Neural progenitor cell (in vitro differentiated cells): ENCODE data around the gene KRTDAP.

Experiments
- EZH2phosphoT487 ChIP-seq: fragments of 200-600 bp; sonication (generic); IDR thresholded peaks from 2 replicates; pipeline ENCODE4 v1.6.1; 2017; ENCODE audit warnings: antibody characterized with exemption
- TF ChIP-seq, protein P1 (sequence below): fragments of 200-600 bp; sonication (generic); IDR thresholded peaks from 2 replicates; pipeline ENCODE4 v1.5.1; 2017; ENCODE audit warnings: antibody characterized with exemption, mild to moderate bottlenecking

DNA sequence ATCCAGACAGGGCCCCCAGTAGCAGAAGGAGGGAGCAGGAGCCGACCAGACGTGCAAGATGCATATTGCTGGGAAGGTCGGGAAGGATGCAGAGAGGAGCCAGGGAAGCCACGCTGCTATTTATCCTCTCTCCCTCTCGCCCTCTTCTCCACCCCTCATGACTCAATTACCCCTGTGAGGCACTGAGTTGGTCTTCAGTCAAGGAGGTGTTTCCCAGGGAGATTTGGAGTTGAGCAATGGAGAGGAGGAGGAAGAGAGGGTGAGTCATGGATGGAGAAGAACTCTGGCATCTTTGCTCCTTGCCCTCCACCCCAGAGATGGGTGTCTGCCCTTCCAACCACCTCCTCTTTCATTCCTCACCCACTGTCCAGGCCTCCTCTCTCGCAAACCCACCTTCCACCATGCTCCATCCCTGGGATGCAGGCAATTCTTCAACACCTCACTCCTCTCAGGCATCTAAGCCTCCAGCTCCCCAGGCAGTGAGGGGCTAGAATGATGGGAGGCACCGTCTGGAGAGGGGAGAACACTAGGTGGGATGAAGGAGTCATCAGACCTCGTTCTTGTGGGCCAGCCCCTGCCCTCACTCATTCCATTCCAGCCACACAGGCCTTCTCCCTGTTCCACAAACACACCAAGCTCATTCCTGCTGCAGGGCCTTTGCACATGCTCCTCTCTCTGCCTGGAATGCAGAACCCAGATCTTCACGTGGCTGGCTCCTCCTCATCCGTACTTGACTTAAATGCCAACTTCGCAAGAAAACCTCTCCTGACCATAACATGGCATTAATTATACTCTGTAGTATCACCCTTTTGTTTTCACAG lies 38.2 kb upstream of the KRTDAP start, which contains the start of gene SBSN:
- TF ChIP-seq, protein P1, sequence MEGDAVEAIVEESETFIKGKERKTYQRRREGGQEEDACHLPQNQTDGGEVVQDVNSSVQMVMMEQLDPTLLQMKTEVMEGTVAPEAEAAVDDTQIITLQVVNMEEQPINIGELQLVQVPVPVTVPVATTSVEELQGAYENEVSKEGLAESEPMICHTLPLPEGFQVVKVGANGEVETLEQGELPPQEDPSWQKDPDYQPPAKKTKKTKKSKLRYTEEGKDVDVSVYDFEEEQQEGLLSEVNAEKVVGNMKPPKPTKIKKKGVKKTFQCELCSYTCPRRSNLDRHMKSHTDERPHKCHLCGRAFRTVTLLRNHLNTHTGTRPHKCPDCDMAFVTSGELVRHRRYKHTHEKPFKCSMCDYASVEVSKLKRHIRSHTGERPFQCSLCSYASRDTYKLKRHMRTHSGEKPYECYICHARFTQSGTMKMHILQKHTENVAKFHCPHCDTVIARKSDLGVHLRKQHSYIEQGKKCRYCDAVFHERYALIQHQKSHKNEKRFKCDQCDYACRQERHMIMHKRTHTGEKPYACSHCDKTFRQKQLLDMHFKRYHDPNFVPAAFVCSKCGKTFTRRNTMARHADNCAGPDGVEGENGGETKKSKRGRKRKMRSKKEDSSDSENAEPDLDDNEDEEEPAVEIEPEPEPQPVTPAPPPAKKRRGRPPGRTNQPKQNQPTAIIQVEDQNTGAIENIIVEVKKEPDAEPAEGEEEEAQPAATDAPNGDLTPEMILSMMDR = no peak
- no peak for TF ChIP-seq EZH2phosphoT487
